GM18867 (cell line): ENCODE results near the gene CDK16.

Source experiments
- ATAC-seq: cut with Tn5 transposase; IDR thresholded peaks from one replicate; pipeline ENCODE4 v1.9.1; 2021; ENCODE audit warnings: mild to moderate bottlenecking, moderate library complexity; ENCODE audit not compliant: unreplicated experiment

Gene CDK16

GRCh38 chrX:47226531-47227333, 8.3 kb downstream of the CDK16 start:
- no peak for ATAC-seq

GRCh38 chrX:47227334-47227583, 8.8 kb downstream of the CDK16 start:
- ATAC-seq, result no peak

- ATAC-seq, result no peak
Measured at GRCh38 chrX:47228550-47229270, 10.2 kb downstream of the CDK16 start.

DNA sequence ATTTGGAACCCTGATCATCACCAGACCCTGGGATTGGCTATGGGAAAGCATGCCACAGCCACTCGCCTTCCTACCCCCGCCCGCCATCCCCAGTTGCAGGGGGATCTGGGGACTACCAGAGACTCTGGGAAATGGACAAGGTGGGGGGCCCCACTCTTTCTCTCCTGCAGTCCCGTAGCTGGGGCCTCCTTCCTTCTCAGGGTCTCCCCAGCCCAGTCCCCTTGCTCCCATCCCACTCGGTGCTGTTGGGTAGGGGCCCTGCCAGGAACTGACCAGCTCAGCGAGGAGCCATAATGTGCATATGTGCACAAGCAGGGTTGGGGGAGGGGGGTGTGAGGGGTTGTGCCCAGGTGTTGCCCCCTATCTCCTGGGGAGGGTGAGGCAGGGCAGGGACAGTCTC, 10.9 kb downstream of the CDK16 start:
- ATAC-seq, result no peak

GRCh38 chrX:47230136-47230868, 11.8 kb downstream of the CDK16 start:
- ATAC-seq, result no peak

- ATAC-seq, result no peak
Measured at GRCh38 chrX:47231167-47231566, 12.7 kb downstream of the CDK16 start.

DNA sequence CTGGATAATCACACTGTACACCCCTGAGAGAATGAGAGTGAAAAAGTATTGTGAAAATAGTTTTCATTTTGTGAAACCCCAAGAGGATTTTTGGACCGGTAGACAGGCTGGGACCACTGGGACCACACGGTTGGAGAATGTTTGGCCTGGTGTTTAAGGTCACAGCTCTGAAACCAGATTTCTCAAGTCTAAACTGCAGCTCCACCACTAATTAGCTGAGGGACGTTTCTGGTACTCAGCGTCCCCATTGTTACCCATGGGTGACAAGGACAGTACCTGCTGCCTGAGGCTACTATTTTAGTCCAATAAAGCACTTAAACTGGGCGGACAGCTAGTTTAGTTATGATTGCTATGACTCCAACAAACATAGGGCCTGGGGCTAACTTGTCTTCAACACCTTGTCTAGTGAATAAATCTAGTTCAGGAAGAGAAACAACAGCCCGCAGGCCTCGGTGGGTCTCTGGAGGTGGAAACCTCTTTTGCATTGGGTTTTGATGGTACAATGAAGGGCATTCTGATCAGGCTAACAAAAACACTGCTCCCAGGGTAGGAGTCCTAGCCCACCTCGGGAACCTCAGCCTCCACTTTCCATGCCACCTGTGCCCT, 13.8 kb downstream of the CDK16 start:
- no peak for ATAC-seq

- peak; percentile 20 for ATAC-seq
Measured at GRCh38 chrX:47232803-47233332, 14.4 kb downstream of the CDK16 start, which contains the start of gene USP11. USP11 (plus strand) TSS chrX:47233009; CDS start chrX:47233044, 35 bp downstream.

DNA sequence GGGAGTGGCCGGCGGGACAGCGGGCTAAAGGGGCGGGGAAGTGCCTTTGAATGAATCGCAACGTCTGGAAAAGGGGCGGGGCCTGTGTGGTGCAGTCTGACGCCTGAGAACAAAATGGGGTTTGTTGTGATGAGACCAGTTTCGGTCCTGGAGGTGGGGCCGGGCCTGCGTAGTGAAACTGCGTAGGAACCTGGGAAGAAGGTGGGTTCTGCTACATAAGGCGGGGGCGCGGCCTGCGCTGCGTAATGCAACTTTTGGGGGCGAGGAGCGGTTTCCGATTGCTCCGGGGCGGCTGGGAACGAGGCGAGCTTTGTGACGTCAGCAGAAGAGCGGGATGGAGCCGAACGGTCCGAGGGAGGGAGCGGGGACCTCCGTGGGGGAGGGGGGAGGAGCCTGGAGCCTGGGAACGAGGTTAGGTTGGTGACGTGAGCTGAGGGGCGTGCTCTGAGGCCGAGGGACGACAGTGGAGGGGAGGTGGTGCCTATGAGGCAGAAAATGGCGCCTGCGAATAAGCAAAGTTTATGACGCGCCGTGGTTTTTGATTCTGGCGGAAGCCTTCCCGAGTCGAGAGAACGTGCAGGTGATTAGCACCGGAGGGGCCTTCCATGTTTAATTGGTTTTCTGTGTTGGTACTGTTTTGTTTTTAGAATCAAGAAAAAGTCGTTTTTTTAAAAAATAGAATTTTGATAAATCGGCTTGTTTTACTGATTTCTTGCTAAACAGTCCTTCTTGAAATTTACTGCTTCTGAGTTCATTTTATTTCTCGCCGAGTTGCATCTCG, 15.0 kb downstream of the CDK16 start:
- peak; percentile 77 for ATAC-seq

DNA sequence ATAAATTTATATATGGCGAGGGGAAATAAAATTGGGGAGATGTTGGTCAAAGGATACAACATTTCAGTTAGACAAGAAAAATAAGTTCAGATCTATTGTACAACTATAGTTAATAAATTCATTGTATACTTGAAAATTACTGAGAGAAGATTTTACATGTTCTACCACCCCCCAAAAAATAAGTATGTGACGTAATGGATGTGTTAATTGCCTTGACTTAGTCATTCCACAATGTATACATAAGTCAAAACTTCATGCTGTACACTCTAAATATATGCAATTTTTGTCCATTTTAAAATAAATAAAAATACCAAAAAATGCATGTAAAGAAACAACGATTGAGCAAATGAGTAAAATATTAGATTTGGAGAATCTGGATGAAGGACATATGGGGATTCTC, 16.1 kb downstream of the CDK16 start:
- no peak for ATAC-seq

DNA sequence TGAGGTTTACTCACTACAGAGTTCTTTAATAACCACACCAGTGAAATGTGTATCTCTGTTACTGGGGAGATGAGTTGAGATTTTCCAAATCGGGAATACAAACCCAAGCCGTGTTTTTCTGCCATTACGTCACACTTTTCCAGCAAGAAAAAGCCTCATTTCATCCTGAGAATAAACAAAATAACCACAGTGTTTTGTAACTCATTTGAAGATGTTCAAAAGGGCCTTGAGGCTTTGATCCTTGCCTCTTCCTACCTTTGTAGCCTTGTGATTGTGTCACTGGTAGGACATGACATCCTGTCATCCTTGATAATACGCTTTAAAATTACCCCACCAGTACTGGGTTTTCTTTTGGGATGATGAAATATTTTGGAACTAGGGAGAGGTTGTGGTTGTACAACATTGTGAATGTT, 17.2 kb downstream of the CDK16 start:
- ATAC-seq, result no peak

DNA sequence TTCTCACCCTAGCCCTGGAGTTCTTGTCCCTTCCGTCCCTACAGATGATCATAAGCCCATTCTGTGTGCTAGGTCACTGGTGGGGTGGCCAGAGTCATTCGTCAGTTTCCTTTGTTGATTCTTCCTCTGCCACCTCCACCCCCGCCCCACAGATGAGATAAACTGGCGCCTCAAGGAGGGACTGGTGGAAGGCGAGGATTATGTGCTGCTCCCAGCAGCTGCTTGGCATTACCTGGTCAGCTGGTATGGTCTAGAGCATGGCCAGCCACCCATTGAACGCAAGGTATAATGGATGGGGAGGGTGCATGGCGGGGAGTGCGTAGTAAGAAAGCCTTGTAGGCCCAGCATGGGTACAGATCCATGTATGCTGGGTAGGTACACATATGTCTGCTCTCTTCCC, 20.7 kb downstream of the CDK16 start:
- ATAC-seq, result no peak

DNA sequence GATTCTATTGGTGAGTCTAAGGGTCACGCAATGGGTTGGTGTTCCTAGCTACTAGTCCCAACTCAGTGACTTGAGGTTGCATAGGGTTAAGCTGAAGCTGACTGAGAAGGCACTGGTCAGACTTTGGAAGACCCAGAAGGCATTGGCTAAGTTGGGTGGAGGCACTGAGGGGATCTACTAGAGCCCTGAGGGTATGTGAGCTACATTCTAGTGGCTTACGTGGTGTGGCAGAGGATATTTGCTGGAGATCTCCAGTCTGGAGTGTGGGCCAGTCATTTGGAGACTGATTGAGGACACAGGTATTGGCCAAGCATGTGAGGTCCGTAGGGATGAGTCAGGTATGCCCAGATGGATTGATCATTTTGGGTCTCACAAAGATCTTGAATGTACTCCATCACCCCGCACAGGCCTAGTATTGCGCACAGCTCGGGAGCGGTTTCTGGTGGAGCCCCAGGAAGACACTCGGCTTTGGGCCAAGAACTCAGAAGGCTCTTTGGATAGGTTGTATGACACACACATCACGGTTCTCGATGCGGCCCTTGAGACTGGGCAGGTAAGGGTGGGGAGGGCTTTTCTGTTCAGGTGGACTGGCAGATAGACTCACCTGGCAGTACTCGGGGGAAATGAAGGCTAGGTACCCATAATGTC, 21.5 kb downstream of the CDK16 start:
- ATAC-seq, result no peak

- ATAC-seq, result no peak
Measured at GRCh38 chrX:47240619-47241018, 22.1 kb downstream of the CDK16 start.

DNA sequence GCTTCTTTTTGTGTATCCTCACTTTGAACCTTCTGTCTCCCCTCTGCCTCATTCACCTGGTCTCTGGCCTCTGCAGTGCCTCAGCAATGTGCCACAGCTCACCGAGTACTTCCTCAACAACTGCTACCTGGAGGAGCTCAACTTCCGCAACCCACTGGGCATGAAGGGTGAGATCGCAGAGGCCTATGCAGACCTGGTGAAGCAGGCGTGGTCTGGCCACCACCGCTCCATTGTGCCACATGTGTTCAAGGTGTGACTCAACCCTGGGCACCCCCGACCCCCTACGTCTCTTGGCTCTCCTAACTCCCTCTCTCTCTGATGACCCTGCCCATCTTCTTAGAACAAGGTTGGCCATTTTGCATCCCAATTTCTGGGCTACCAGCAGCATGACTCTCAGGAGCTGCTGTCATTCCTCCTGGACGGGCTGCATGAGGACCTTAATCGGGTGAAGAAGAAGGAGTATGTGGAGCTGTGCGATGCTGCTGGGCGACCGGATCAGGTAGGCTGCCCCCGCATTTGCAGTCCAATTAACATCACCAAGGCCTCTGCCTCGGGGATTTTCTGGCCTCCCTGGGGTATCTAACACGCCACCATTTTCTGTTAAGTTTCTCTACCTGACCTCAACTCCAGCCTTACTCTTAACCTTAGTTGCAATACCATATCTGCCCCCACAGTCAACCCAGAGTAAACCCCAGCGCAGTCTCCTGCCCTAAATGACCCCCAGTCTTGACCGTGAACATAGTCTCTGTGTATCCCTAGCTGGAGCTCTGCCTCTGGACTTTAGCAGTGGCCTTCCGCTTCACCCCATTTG, 22.9 kb downstream of the CDK16 start:
- ATAC-seq, result no peak

GRCh38 chrX:47242321-47242720, 23.8 kb downstream of the CDK16 start:
- ATAC-seq, result no peak

DNA sequence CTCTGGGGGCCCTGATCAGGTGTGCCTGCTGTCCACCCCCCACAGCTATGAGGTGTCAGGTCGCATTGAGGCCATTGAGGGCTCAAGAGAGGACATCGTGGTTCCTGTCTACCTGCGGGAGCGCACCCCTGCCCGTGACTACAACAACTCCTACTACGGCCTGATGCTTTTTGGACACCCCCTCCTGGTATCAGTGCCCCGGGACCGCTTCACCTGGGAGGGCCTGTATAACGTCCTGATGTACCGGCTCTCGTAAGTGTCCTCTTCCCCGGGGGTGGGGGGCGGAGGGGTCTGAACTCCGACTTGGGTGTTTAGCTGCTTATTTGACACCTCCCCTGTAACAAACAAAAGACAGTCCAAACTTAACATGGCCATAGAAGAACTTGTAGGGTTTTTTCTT, 24.9 kb downstream of the CDK16 start:
- no peak for ATAC-seq

GRCh38 chrX:47244676-47245075, 26.2 kb downstream of the CDK16 start:
- no peak for ATAC-seq

GRCh38 chrX:47245156-47245555, 26.7 kb downstream of the CDK16 start:
- no peak for ATAC-seq
